BLaER1 (cell line): ENCODE measurements around the gene STIMATE.

ENCODE experiments used
- H3K27ac ChIP-seq: shearing (Covaris generic); formaldehyde crosslinking; 2 replicates; pipeline ENCODE4 v1.8.1; 2022
- H3K27me3 ChIP-seq: shearing (Covaris generic); formaldehyde crosslinking; 2 replicates; pipeline ENCODE4 v1.8.1; 2022
- H3K36me3 ChIP-seq: shearing (Covaris generic); formaldehyde crosslinking; 2 replicates; pipeline ENCODE4 v1.8.1; 2022
- H3K4me1 ChIP-seq: shearing (Covaris generic); formaldehyde crosslinking; 2 replicates; pipeline ENCODE4 v1.8.1; 2022
- H3K4me2 ChIP-seq: shearing (Covaris generic); formaldehyde crosslinking; 2 replicates; pipeline ENCODE4 v1.8.1; 2022
- H3K4me3 ChIP-seq: shearing (Covaris generic); formaldehyde crosslinking; 2 replicates; pipeline ENCODE4 v1.8.1; 2022
- H3K9ac ChIP-seq: shearing (Covaris generic); formaldehyde crosslinking; 2 replicates; pipeline ENCODE4 v1.8.1; 2022
- H3K9me3 ChIP-seq: shearing (Covaris generic); formaldehyde crosslinking; 2 replicates; pipeline ENCODE4 v1.8.1; 2022
- H4K20me1 ChIP-seq: shearing (Covaris generic); formaldehyde crosslinking; 2 replicates; pipeline ENCODE4 v1.8.1; 2022
- Cebpa-rat ChIP-seq: shearing (Covaris generic); IDR thresholded peaks from 2 replicates; pipeline ENCODE4 v1.8.1; 2022

The STIMATE gene

DNA sequence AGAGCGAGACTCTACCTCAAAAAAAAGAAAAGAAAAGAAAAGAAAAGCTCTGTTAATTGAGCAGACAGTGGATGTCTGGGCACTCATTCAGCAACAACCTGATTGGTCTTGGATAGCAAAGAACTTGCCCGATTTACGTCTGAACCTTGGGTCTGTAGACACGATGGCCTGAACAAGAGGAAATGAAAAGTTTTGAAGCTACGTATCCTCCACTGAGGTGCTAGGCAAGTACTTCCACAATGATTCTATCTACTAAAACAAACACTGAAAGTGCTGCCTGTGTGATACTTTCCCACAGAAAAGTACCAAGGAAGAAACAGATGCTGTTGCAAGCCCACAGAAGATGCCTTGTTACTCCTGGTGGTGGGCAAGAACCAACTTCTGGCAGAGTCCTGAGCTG is 40.7 kb downstream of the STIMATE start:
- no peak overlapping the region for H3K4me2 ChIP-seq
- H3K9ac ChIP-seq = no peak overlapping the region
- peaks cover 28% of the 10 kb centered on the region for H3K36me3 ChIP-seq
- no peaks in the 10 kb centered on the region for H3K27me3 ChIP-seq
- TF ChIP-seq Cebpa-rat = no peak
- no peak overlapping the region for H3K4me3 ChIP-seq
- H3K27ac ChIP-seq = no peak overlapping the region
- H4K20me1 ChIP-seq = peaks cover 22% of the 10 kb centered on the region
- no peaks in the 10 kb centered on the region for H3K4me1 ChIP-seq
- no peaks in the 10 kb centered on the region for H3K9me3 ChIP-seq

DNA sequence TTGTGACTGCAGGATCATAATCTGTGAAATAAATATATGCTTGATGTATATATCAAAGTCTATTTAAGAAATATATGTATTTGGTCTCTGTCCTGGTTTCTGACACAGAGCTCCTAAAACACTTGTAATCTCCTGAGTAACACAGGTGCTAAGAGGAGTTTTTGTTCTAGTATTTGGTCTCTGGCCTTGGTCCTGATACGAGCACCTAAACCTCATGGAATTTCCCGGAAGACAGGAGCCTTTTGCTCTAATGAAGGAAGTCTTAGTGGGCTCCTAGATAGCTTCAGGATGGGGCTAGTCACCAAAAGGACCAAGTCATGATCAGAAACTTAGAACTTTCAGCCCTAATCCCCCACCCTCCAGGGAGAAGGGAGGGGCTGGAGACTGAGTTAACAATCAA is 43.3 kb downstream of the STIMATE start:
- Histone ChIP-seq H3K27ac (no peak overlapping the region), H3K9me3 (no peaks in the 10 kb centered on the region), H3K36me3 (peaks cover 40% of the 10 kb centered on the region), H3K9ac (no peak overlapping the region), H4K20me1 (peaks cover 5% of the 10 kb centered on the region; the same call in 1 of the 2 replicates), H3K4me1 (peaks cover 24% of the 10 kb centered on the region), H3K4me3 (no peak overlapping the region), H3K4me2 (no peak overlapping the region), H3K27me3 (no peaks in the 10 kb centered on the region)
- no peak for TF ChIP-seq Cebpa-rat

DNA sequence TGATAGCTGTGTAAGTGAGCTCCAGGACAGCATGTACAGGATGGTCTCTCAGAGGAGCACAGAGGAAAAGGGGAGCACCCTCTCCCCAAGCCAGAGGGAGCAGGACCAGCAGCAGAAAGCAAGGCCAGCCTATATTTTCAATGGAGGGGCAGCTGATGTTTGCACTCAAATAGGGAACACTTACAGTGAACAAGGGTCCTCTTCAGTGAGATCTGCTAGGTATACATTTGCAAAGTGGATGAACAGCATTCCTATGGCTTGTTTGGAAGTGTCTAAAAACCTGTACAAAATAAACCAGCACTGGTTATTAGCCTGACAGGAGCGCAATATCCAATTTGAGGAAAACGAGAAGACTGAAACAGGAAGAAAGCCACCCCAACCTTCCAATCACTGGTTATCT is 44.9 kb downstream of the STIMATE start:
- Histone ChIP-seq H3K4me2 (no peak overlapping the region), H3K27me3 (no peaks in the 10 kb centered on the region), H3K36me3 (peaks cover 44% of the 10 kb centered on the region), H4K20me1 (peaks cover 5% of the 10 kb centered on the region; the same call in 1 of the 2 replicates), H3K27ac (no peak overlapping the region), H3K4me3 (no peak overlapping the region), H3K4me1 (peaks cover 40% of the 10 kb centered on the region), H3K9ac (peak overlapping the region; percentile 18), H3K9me3 (no peaks in the 10 kb centered on the region)
- TF ChIP-seq Cebpa-rat = no peak

DNA sequence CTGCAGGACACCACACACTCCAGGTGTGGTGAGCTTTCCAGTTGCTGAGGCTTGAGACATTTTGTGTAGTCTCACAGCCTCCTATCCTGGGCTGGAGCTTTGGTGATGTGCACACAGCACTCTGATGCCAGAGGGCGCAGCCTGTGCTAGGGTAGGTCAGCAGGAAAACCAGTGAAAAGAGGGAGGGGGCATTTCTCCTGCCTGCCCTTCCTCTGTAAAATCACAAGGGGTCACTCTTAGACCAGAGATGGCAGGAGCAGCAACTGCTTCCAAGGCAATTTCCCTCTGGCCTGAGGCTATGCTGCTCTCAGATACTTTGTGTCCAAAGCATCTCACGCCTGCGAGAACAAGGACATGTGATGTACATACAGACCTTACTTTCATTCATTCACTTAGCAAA is 46.0 kb downstream of the STIMATE start:
- Histone ChIP-seq H3K4me3 (no peak overlapping the region), H3K9ac (peak overlapping the region; percentile 59), H3K9me3 (no peaks in the 10 kb centered on the region), H4K20me1 (no peaks in the 10 kb centered on the region; the same call in 1 of the 2 replicates), H3K4me2 (peak overlapping the region; percentile 94), H3K27ac (peak overlapping the region; percentile 89), H3K36me3 (peaks cover 44% of the 10 kb centered on the region), H3K4me1 (peaks cover 50% of the 10 kb centered on the region), H3K27me3 (no peaks in the 10 kb centered on the region)
- no peak for TF ChIP-seq Cebpa-rat

DNA sequence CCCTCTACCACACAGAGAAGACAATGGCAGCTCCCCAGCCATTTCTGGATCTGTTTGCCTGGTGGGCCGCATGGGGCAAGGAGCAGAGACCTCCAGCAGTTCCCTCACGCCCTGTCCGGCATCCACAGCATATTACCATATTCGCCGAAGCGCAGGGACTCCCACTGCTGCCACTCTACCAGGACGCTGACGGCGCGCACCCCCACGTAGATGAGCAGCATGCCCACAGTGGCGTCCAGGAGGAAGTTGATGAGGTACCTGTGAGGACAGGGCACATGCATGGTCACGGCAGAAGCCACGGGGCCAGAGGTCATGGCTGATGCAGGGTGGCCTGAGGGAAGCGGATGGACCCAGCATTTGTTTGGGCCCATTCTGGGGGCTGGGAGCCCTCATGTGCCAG is 47.7 kb downstream of the STIMATE start:
- peak overlapping the region; percentile 94 for H3K4me2 ChIP-seq
- no peak for TF ChIP-seq Cebpa-rat
- H3K9me3 ChIP-seq = no peaks in the 10 kb centered on the region
- no peaks in the 10 kb centered on the region for H3K27me3 ChIP-seq
- peak overlapping the region; percentile 89 for H3K27ac ChIP-seq
- H3K4me3 ChIP-seq = no peak overlapping the region
- H3K4me1 ChIP-seq = peaks cover 67% of the 10 kb centered on the region
- no peaks in the 10 kb centered on the region for H4K20me1 ChIP-seq
- peaks cover 44% of the 10 kb centered on the region for H3K36me3 ChIP-seq
- 0 out of 2 replicates have a peak overlapping the region, but pooled peaks have one; percentile 49 for H3K9ac ChIP-seq

DNA sequence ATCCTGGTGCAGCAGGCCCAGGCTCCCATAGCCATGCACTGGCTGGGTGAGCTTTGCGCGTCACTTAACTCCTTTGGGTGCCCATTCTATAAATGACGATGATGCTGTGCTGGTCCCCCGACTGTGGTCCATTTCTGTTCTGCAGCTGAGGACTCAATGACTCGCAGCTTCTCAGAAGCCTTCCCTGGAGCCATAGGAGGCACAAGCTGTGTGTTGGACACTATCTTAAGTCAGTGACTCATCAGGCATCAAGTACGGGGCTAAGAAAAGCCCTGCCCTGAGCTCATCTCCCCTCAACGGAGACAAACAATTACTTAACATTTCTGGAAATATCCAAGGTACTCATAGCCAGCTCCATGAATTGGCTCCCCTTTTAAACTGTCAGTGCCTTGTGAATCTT is 48.7 kb downstream of the STIMATE start:
- Histone ChIP-seq H3K27me3 (no peaks in the 10 kb centered on the region), H3K27ac (peak overlapping the region; percentile 89), H3K4me1 (peaks cover 78% of the 10 kb centered on the region), H3K36me3 (peaks cover 34% of the 10 kb centered on the region), H3K4me2 (peak overlapping the region; percentile 94), H4K20me1 (no peaks in the 10 kb centered on the region), H3K9ac (peak overlapping the region; percentile 49; the same call in 1 of the 2 replicates), H3K4me3 (no peak overlapping the region), H3K9me3 (no peaks in the 10 kb centered on the region)
- TF ChIP-seq Cebpa-rat = no peak

DNA sequence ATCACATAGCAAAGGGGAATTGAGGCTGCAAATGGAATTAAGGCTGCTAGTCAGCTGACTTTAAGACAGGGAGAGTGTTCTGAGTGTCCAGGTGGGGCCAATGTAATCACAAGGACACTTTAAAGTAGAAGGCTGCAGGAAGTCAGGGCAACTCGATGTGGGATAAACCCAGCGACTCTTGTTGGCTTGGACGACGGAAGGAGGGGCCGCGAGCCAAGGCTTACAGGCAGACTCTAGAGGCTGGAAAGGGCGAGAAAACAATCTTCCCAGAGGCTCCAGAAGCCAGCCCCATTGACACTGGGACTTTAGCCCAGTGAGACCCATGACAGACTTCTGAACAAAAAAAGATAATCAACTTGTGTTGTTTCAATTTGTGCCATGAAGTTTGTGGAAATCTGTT is 49.6 kb downstream of the STIMATE start:
- Histone ChIP-seq H4K20me1 (no peaks in the 10 kb centered on the region), H3K9ac (peak overlapping the region; percentile 76; the same call in 1 of the 2 replicates), H3K27ac (peak overlapping the region; percentile 89), H3K4me2 (peak overlapping the region; percentile 94), H3K4me3 (no peak overlapping the region), H3K4me1 (peaks cover 86% of the 10 kb centered on the region), H3K27me3 (no peaks in the 10 kb centered on the region), H3K9me3 (no peaks in the 10 kb centered on the region), H3K36me3 (peaks cover 31% of the 10 kb centered on the region)
- TF ChIP-seq Cebpa-rat = no peak

DNA sequence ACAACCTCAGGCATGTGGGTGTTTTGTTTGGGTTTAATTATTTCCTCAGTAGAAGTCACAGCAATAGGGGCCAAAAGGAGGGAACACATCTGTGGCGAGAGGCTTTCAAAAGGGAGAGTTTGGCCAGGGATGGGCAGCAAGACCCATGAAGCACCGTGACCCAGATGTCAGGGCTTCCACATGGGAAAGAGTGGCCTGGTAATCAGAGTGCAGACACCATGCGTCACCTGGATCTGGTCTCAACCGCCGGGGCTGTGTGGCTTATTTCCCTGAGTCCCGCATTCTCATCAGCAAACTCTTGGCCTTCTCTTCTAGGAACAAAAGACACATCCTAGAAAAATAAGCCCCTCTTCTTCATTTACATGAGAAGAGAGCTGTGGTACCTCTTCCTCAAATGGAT is 50.1 kb downstream of the STIMATE start:
- Histone ChIP-seq H3K4me1 (peaks cover 91% of the 10 kb centered on the region), H3K27ac (peak overlapping the region; percentile 89)

DNA sequence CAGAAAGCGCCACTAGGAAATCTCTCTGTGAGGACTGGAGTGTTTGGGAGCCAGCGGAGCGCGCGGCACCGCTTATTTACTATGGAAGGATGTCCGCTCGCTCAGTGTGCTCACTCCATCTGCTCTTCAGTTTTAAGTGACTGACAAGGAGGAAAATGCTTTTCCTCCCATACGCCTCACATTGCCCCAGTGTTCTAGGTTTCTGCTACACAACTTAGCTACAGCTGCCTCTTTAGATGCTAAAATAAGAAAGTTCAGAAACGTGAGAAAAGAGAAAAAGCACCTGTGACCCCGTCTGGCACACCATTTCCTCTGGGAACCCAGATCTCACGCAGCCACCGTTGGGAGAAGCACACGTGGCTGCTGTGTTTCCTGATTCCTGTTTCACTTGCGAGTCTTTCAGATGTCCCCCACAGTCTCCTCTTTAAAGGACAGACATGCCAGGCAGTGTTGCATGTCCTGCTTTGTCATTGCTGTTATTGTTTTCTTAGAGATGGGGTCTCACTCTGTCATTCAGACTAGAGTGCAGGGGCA is 50.8 kb downstream of the STIMATE start:
- peak overlapping the region; percentile 94 for H3K4me2 ChIP-seq
- peak overlapping the region; percentile 50 for H3K4me3 ChIP-seq
- H3K9ac ChIP-seq = peak overlapping the region; percentile 76
- no peak for TF ChIP-seq Cebpa-rat
- peaks cover 99% of the 10 kb centered on the region for H3K4me1 ChIP-seq
- no peaks in the 10 kb centered on the region for H3K27me3 ChIP-seq
- H3K36me3 ChIP-seq = peaks cover 29% of the 10 kb centered on the region
- H3K27ac ChIP-seq = peak overlapping the region; percentile 89
- no peaks in the 10 kb centered on the region for H4K20me1 ChIP-seq
- no peaks in the 10 kb centered on the region for H3K9me3 ChIP-seq

More for the DNA sequence above, 50.1 kb downstream of the STIMATE start:
- Histone ChIP-seq H3K4me3 (0 out of 2 replicates have a peak overlapping the region, but pooled peaks have one; percentile 50), H3K27me3 (no peaks in the 10 kb centered on the region), H4K20me1 (no peaks in the 10 kb centered on the region), H3K9me3 (no peaks in the 10 kb centered on the region), H3K9ac (peak overlapping the region; percentile 76), H3K36me3 (peaks cover 33% of the 10 kb centered on the region), H3K4me2 (peak overlapping the region; percentile 94)
- TF ChIP-seq Cebpa-rat = no peak

DNA sequence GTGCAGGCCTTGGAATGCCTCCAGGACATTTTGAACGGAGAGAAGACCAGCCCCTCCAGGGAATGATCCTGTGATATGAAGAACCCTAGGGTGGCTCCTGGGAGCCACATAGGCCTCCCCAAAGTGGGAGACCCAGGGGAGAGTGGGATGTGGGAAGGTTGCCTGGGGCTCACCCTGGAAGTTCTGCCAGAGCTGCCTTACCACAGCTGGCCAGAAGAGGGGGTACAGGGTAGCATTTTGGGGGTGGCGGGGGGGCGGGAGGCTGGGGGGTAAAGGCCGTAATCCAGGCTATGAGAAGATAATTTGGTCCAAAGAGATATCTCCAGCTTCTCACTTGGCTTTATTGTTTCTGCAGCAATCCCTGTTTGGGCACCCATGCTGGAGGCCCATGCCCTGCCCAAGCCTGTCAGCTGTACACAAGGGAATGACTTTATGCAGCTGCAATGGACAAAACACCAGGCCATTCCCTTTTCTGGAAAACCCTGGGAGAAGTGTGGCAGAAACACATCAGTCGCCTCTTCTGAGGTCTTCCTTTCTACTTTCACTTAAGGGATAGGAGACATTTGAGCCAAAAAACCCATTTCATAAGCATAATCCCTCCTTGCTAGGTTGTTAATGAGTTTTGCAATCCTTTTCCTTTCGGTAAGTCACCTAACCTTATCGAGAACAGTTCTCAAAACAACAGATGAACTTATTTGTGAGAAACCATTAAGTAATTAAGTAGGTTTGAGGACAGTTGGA is 51.5 kb downstream of the STIMATE start:
- Histone ChIP-seq H3K4me1 (peaks cover 100% of the 10 kb centered on the region), H3K4me3 (peak overlapping the region; percentile 50), H3K4me2 (peak overlapping the region; percentile 94), H3K36me3 (peaks cover 29% of the 10 kb centered on the region), H3K27ac (peak overlapping the region; percentile 89), H4K20me1 (no peaks in the 10 kb centered on the region), H3K27me3 (no peaks in the 10 kb centered on the region), H3K9me3 (no peaks in the 10 kb centered on the region), H3K9ac (peak overlapping the region; percentile 76)
- TF ChIP-seq Cebpa-rat = no peak
